Measurements from ENCODE around the gene PDE3B. TPM values are rescaled to one million over a fixed set of nuclear protein-coding genes. Genes with fewer than 3 reads are reported as not detected.

Gene PDE3B
- total and polyA plus RNA-seq, 9 of the 15 experiments (the other 6 are each of a cell fraction or from before 2014, with no cell fraction given): 2.3 to 22.5 (median 12.2) TPM

- no peak for TF ChIP-seq RNF219 (CRISPR knock-in tag; IDR thresholded peaks at IDR 0.05)
- TF ChIP-seq ZBTB49 (CRISPR knock-in tag; IDR thresholded peaks at IDR 0.05; ENCODE audit: borderline replicate concordance): no peak
- 0 out of 2 replicates have a peak, but pooled peaks have one; percentile 6 for TF ChIP-seq CTBP1 (IDR thresholded peaks at IDR 0.05; ENCODE audit: borderline replicate concordance)
- no peak for TF ChIP-seq SMARCE1 (IDR thresholded peaks at IDR 0.05)
- peak; percentile 81 to 90; a peak in 3 of 4 replicates for TF ChIP-seq UBTF (IDR thresholded peaks at IDR 0.05; ENCODE audit: borderline replicate concordance in 1 of 2, low read depth in 2 of 2, low read length in 2 of 2)
- peak; percentile 48; the same call in 1 of the 2 replicates for TF ChIP-seq GABPB1 (CRISPR knock-in tag; IDR thresholded peaks at IDR 0.05)
- no peak for TF ChIP-seq JUNB (CRISPR knock-in tag; conservative IDR thresholded peaks at IDR 0.05)
- TF ChIP-seq FOXA1 (IDR thresholded peaks at IDR 0.05; ENCODE audit: borderline replicate concordance): no peak
- no peak for TF ChIP-seq CAMTA2 (CRISPR knock-in tag; conservative IDR thresholded peaks at IDR 0.05)
- no peak for TF ChIP-seq FOXP1 (CRISPR knock-in tag; IDR thresholded peaks at IDR 0.05)
- 0 out of 2 replicates have a peak, but pooled peaks have one; percentile 2 for TF ChIP-seq MITF (IDR thresholded peaks at IDR 0.05)
- 0 out of 2 replicates have a peak, but pooled peaks have one; percentile 59 for TF ChIP-seq ZC3H4 (CRISPR knock-in tag; IDR thresholded peaks at IDR 0.05; ENCODE audit: borderline replicate concordance)
- peak; percentile 4; the same call in 1 of the 2 replicates for TF ChIP-seq NR1H2 (CRISPR knock-in tag; IDR thresholded peaks at IDR 0.05)
- TF ChIP-seq CTCFL (IDR thresholded peaks at IDR 0.05; ENCODE audit: borderline replicate concordance, insufficient read depth, low read depth, low read length, poor library complexity, severe bottlenecking): peak; percentile 7
- no peak for TF ChIP-seq MCM5 (IDR thresholded peaks at IDR 0.05; ENCODE audit: low read depth)
- TF ChIP-seq PRPF4 (IDR thresholded peaks at IDR 0.05; ENCODE audit: insufficient read depth, low read depth, low read length, poor library complexity, severe bottlenecking): no peak
Observed at GRCh38 chr11:14644226-14645014, 816 bp downstream of the PDE3B start (continued).

Data from K562 (cell line).